Mesendoderm (in vitro differentiated cells): ENCODE measurements around the gene GNA12.

Experiments
- DNase-seq: peaks from one replicate; pipeline ENCODE4 v3.0.0; 2013
- H2AK5ac ChIP-seq: 2 replicates; pipeline ENCODE4 v1.6.1; 2013; ENCODE audit warnings: low read length, inconsistent platforms
- H2BK120ac ChIP-seq: 2 replicates; pipeline ENCODE4 v1.6.1; 2013; ENCODE audit warnings: low read depth, mild to moderate bottlenecking, low read length, moderate library complexity, mixed read lengths
- H2BK15ac ChIP-seq: replicated peaks from 2 replicates; pipeline ENCODE4 v1.6.1; 2013; ENCODE audit warnings: low read depth, mild to moderate bottlenecking, moderate library complexity
- H2BK5ac ChIP-seq: 2 replicates; pipeline ENCODE4 v1.6.1; 2013; ENCODE audit warnings: low read length, inconsistent platforms
- H3K18ac ChIP-seq: 2 replicates; pipeline ENCODE4 v1.6.1; 2013; ENCODE audit warnings: mild to moderate bottlenecking, low read length, mixed read lengths
- H3K23ac ChIP-seq: one replicate; pipeline ENCODE4 v1.6.1; 2013; ENCODE audit warnings: low read length
- H3K27ac ChIP-seq: 2 replicates; pipeline ENCODE4 v1.5.1; 2013; ENCODE audit warnings: low read depth, mild to moderate bottlenecking, inconsistent platforms, low read length, moderate library complexity
- H3K27me3 ChIP-seq: 2 replicates; pipeline ENCODE4 v1.6.1; 2013; ENCODE audit warnings: low read length, control low read depth, mild to moderate bottlenecking, inconsistent platforms; ENCODE audit not compliant: insufficient read depth, poor library complexity
- H3K36me3 ChIP-seq: 2 replicates; pipeline ENCODE4 v1.6.1; 2013; ENCODE audit warnings: low read length, inconsistent platforms; ENCODE audit not compliant: control insufficient read depth, insufficient read depth
- H3K4ac ChIP-seq: one replicate; pipeline ENCODE4 v1.6.1; 2013; ENCODE audit warnings: low read depth, mild to moderate bottlenecking, low read length, moderate library complexity
- H3K4me1 ChIP-seq: 2 replicates; pipeline ENCODE4 v1.6.1; 2013; ENCODE audit warnings: low read depth, low read length, inconsistent platforms; ENCODE audit not compliant: control insufficient read depth
- H3K4me2 ChIP-seq: 2 replicates; pipeline ENCODE4 v1.6.1; 2013; ENCODE audit warnings: low read length
- H3K4me3 ChIP-seq: 2 replicates; pipeline ENCODE4 v1.5.1; 2013; ENCODE audit warnings: mild to moderate bottlenecking, low read length
- H3K56ac ChIP-seq: one replicate; pipeline ENCODE4 v1.6.1; 2013; ENCODE audit warnings: low read length
- H3K79me1 ChIP-seq: 2 replicates; pipeline ENCODE4 v1.6.1; 2013; ENCODE audit warnings: low read length, inconsistent platforms
- H3K79me2 ChIP-seq: 2 replicates; pipeline ENCODE4 v1.6.1; 2013; ENCODE audit warnings: mild to moderate bottlenecking, low read length; ENCODE audit not compliant: control insufficient read depth, insufficient read depth
- H3K9ac ChIP-seq: 2 replicates; pipeline ENCODE4 v1.6.1; 2013; ENCODE audit warnings: low read length, inconsistent platforms
- H4K5ac ChIP-seq: one replicate; pipeline ENCODE4 v1.6.1; 2013; ENCODE audit warnings: low read length
- H4K8ac ChIP-seq: one replicate; pipeline ENCODE4 v1.6.1; 2013; ENCODE audit warnings: low read depth, mild to moderate bottlenecking, control low read depth, low read length, moderate library complexity
- WGBS: extraction: QIAGEN DNeasy Blood & Tissue Kit; methylation state at CpG from one replicate; pipeline ENCODE4 v1.1.7; 2013; ENCODE audit warnings: low lambda C conversion rate, missing lambda C conversion rate; ENCODE audit not compliant: insufficient coverage; ENCODE audit errors: extremely low coverage; 5-methylcytosine and 5-hydroxymethylcytosine counted together

GNA12 gene

DNA sequence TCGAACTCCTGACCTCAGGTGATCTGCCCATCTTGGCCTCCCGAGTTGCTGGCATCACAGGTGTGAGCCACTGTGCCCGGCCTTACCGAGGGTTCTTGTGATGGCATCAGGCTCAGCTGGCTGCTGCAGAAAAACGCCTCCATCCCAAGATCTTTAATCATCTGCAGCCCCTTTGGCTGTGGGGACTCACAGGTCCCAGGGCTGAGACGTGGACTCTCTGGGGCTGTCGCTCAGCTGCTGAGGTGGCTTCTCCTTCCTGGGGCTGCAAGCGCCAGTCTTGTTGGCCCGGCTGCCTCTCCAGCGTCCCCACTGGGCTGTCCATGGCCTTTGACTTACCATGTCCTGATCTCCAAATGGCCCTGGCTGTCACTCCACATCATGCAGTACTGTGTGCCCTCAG is 136.1 kb downstream of the GNA12 start:
- Histone ChIP-seq H3K4me1 (peaks cover 4% of the 10 kb centered on the region), H3K18ac (no peak overlapping the region), H2BK5ac (no peak overlapping the region), H3K79me1 (no peaks in the 10 kb centered on the region), H3K27me3 (no peaks in the 10 kb centered on the region), H3K79me2 (no peaks in the 10 kb centered on the region), H3K9ac (no peak overlapping the region), H3K4ac (no peak overlapping the region), H2BK120ac (no peak overlapping the region), H3K4me2 (no peak overlapping the region), H4K5ac (no peak overlapping the region), H4K8ac (no peak overlapping the region), H3K4me3 (no peak overlapping the region), H3K56ac (no peak overlapping the region), H3K27ac (no peak overlapping the region), H3K23ac (no peak overlapping the region), H2BK15ac (no peak overlapping the region), H3K36me3 (no peaks in the 10 kb centered on the region), H2AK5ac (no peak overlapping the region)
- DNase-seq: no peak
- WGBS: no CpG with 5 or more reads among the region's 10 CpGs

DNA sequence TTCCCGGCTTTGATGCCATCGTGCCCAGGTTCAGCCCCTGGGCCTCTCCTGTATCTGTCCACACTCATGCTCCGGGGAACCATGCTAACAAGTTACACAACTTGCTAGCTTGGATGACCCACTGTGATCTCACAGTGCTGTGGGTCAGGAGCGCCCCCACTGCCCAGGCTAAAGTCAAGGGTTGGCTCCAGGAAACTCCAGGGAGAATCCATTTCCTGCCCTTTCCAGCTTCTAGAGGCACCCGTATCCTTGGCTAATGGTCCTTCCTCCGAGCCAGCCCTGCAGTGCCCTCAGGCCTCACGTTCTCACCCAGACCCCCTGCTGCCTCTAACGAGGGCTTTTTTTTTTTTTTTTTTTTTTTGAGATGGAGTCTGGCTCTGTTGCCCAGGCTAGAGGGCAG is 136.6 kb downstream of the GNA12 start:
- peaks cover 4% of the 10 kb centered on the region for H3K4me1 ChIP-seq
- no peak overlapping the region for H4K5ac ChIP-seq
- H3K79me1 ChIP-seq: no peaks in the 10 kb centered on the region
- peak; percentile 47 for DNase-seq
- no CpG with 5 or more reads among the region's 8 CpGs for WGBS
- H3K27ac ChIP-seq: no peak overlapping the region
- H3K36me3 ChIP-seq: no peaks in the 10 kb centered on the region
- no peak overlapping the region for H3K23ac ChIP-seq
- H3K4ac ChIP-seq: no peak overlapping the region
- H3K18ac ChIP-seq: no peak overlapping the region
- no peak overlapping the region for H2BK120ac ChIP-seq
- no peak overlapping the region for H2BK15ac ChIP-seq
- H3K27me3 ChIP-seq: no peaks in the 10 kb centered on the region
- no peak overlapping the region for H2BK5ac ChIP-seq
- H2AK5ac ChIP-seq: no peak overlapping the region
- no peak overlapping the region for H3K56ac ChIP-seq
- H3K9ac ChIP-seq: no peak overlapping the region
- no peak overlapping the region for H4K8ac ChIP-seq
- H3K4me3 ChIP-seq: no peak overlapping the region
- H3K79me2 ChIP-seq: no peaks in the 10 kb centered on the region
- H3K4me2 ChIP-seq: no peak overlapping the region

DNA sequence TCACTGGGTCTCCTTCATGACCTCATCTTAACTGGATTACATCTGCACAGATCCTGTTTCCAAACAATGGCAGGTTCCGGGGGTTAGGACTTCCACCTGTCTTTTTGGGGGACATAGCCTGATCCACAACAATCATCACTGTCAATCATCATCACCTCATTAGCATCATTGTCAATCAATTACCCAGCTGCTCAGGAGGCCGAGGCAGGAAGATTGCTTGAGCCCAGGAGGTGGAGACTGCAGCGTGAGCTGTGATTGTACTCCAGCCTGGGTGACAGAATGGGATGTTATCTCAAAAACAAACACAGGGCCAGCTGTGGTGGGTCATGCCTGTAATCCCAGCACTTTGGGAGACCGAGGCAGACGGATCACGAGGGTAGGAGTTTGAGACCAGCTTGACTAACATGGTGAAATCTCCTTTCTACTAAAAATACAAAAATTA is 137.4 kb downstream of the GNA12 start:
- WGBS: no CpG with 5 or more reads among the region's 6 CpGs

DNA sequence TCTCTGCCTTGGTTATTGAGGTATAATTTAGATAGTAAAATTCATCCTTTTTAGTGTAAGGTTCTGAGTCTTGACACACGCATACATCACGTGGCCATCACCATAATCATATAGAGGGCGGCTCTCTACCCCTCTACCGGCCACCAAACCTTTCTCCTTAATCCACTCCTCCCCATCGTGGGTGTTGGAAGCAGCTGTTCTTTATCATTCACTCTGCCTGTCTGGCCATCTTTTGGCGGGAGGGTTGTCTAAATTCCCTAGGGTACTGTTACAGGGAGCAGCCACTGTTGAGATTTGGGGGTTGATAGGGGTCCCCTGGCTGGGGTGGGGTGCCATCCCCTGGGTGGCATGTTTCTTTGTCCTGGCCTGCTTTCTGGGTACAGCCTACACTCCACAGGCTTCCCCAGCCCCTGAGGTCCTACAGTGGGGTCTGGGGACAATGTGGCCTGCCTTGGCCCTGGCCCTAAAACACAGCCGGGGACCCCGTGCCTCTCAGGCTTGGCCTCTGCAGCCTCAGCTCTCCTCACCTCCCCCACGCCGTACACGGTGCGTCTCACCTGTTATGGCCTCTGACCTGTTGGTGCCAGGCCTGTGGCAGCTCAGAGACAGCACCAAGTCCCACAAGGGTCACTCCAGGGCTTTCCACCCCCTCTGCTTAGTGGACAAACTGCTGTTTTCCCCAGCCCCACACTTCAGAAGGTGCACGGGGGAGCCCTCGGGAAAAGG is 138.6 kb downstream of the GNA12 start:
- no peak overlapping the region for H2AK5ac ChIP-seq
- H3K36me3 ChIP-seq: no peaks in the 10 kb centered on the region
- no peak overlapping the region for H4K5ac ChIP-seq
- H3K4ac ChIP-seq: no peak overlapping the region
- H3K79me1 ChIP-seq: no peaks in the 10 kb centered on the region
- no peaks in the 10 kb centered on the region for H3K27me3 ChIP-seq
- WGBS: no CpG with 5 or more reads among the region's 14 CpGs
- no peak overlapping the region for H3K4me2 ChIP-seq
- H4K8ac ChIP-seq: no peak overlapping the region
- peaks cover 4% of the 10 kb centered on the region for H3K4me1 ChIP-seq
- H3K79me2 ChIP-seq: no peaks in the 10 kb centered on the region
- H3K27ac ChIP-seq: no peak overlapping the region
- no peak overlapping the region for H3K23ac ChIP-seq
- H3K4me3 ChIP-seq: no peak overlapping the region
- H3K18ac ChIP-seq: no peak overlapping the region
- H2BK15ac ChIP-seq: no peak overlapping the region
- no peak overlapping the region for H3K9ac ChIP-seq
- no peak for DNase-seq
- no peak overlapping the region for H3K56ac ChIP-seq
- H2BK120ac ChIP-seq: no peak overlapping the region
- H2BK5ac ChIP-seq: no peak overlapping the region

More for the DNA sequence above, 137.4 kb downstream of the GNA12 start:
- peaks cover 4% of the 10 kb centered on the region for H3K4me1 ChIP-seq
- DNase-seq: peak; percentile 63
- no peak overlapping the region for H4K8ac ChIP-seq
- H3K4ac ChIP-seq: no peak overlapping the region
- no peak overlapping the region for H3K23ac ChIP-seq
- H3K9ac ChIP-seq: no peak overlapping the region
- no peak overlapping the region for H4K5ac ChIP-seq
- H3K4me2 ChIP-seq: no peak overlapping the region
- no peak overlapping the region for H2BK15ac ChIP-seq
- H3K27me3 ChIP-seq: no peaks in the 10 kb centered on the region
- no peaks in the 10 kb centered on the region for H3K79me1 ChIP-seq
- no peak overlapping the region for H2BK5ac ChIP-seq
- H3K18ac ChIP-seq: no peak overlapping the region
- no peak overlapping the region for H2AK5ac ChIP-seq
- no peak overlapping the region for H3K4me3 ChIP-seq
- H3K79me2 ChIP-seq: no peaks in the 10 kb centered on the region
- H2BK120ac ChIP-seq: no peak overlapping the region
- H3K56ac ChIP-seq: no peak overlapping the region
- H3K27ac ChIP-seq: no peak overlapping the region
- no peaks in the 10 kb centered on the region for H3K36me3 ChIP-seq

DNA sequence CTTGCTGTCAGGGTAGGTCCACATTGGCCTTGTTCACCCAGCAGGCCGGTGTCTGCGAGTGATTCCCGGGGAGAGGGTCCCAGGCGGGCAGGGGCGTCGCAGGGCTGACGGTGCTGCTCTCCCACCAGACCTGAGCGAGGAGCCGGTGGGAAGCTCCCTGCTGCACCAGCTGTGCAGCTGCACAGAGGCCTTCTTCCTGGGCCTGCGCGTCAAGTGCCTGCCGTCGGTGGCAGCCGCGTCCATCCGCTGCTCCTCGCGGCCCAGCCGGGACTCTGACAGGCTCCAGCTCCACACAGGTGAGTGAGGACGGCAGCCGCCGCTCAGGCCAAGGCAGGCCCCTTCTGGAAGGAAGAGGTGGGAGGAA is 141.5 kb downstream of the GNA12 start:
- Histone ChIP-seq H3K9ac (no peak overlapping the region), H3K4me2 (no peak overlapping the region), H3K4me1 (peaks cover 4% of the 10 kb centered on the region), H3K27ac (no peak overlapping the region), H3K18ac (no peak overlapping the region), H2BK120ac (no peak overlapping the region), H3K79me2 (no peaks in the 10 kb centered on the region), H3K27me3 (no peaks in the 10 kb centered on the region), H3K36me3 (no peaks in the 10 kb centered on the region), H4K8ac (no peak overlapping the region), H3K79me1 (no peaks in the 10 kb centered on the region), H3K23ac (no peak overlapping the region), H2BK15ac (no peak overlapping the region), H2AK5ac (no peak overlapping the region), H3K4ac (no peak overlapping the region), H2BK5ac (no peak overlapping the region), H3K4me3 (no peak overlapping the region), H3K56ac (no peak overlapping the region), H4K5ac (no peak overlapping the region)
- DNase-seq: no peak
- no CpG with 5 or more reads among the region's 22 CpGs for WGBS
